Pancreas (tissue), 10 donors: ENCODE data around the gene BRINP2. TPM values are rescaled to one million over a fixed set of nuclear protein-coding genes. Genes with fewer than 3 reads are reported as not detected.

Experiments used
- ATAC-seq, 4 donors: fragments of 200-7000 bp; cut with Tn5 transposase; one replicate each; pipeline versions ENCODE4 v1.8.0 to v1.9.1; 2020; ENCODE audit warnings: mild to moderate bottlenecking in 4 of 4, moderate library complexity in 4 of 4
- DNase-seq, 6 donors: peaks; one replicate each; pipeline ENCODE4 v3.0.0-alpha.2; 2020
- FAIRE-seq: peaks from 2 replicates; lab custom pipeline; 2012; peaks lifted over from hg19 to GRCh38; lab: Jason Lieb, UNC
- H3K27ac ChIP-seq, 4 donors: fragments of 200-600 bp; sonication (generic); 1 replicate in 3 of 4; 2 replicates in 1 of 4; pipeline versions ENCODE4 v1.5.0 to v1.8.0; 2020
- H3K27me3 ChIP-seq, 4 donors: fragments of 200-600 bp; one replicate each; pipeline ENCODE4 v1.8.0; 2021
- H3K36me3 ChIP-seq, 3 donors: fragments of 200-600 bp; sonication (generic) in 1 of 3; one replicate each; pipeline versions ENCODE4 v1.5.0 to v1.8.0; 2020 to 2021
- H3K4me1 ChIP-seq, 3 donors: fragments of 200-600 bp; one replicate each; pipeline ENCODE4 v1.8.0; 2021
- H3K4me3 ChIP-seq, 4 donors: fragments of 200-600 bp; sonication (generic) in 2 of 4; one replicate each; pipeline versions ENCODE4 v1.5.0 to v1.8.0; 2020 to 2021
- H3K9me3 ChIP-seq, 4 donors: fragments of 200-600 bp; one replicate each; pipeline ENCODE4 v1.8.0; 2021
- CTCF ChIP-seq, 4 donors: fragments of 200-600 bp; sonication (generic) in 3 of 4; IDR thresholded peaks; one replicate each; pipeline versions ENCODE4 v1.5.0 to v1.8.0; 2021; ENCODE audit warnings: antibody characterized with exemption in 4 of 4
- WGBS, 2 donors: extraction: QIAGEN DNeasy Blood & Tissue Kit; methylation state at CpG; one replicate each; pipeline ENCODE4 v1.1.7; 2013; 5-methylcytosine and 5-hydroxymethylcytosine counted together
- intact Hi-C, 3 donors: fragments of 100-400 bp; cut with DNase I; formaldehyde crosslinking; loops; one replicate each; pipeline versions ENCODE4 v1.11.1 to v1.14.2; 2022
- polyA plus RNA-seq, 2 donors: library from polyadenylated mRNA; stranded (reverse); fragments of 200-250 nt; gene quantifications; one replicate each; pipeline ENCODE4 v1.2.3, GENCODE V29; 2013
- total RNA-seq, 6 donors: library from RNA; stranded (reverse); fragmentation: NEBNext Ultra II Directional in 4 of 6; extraction: Animal tissue kit (Norgen Biotek cat#: 25700) in 4 of 6; gene quantifications; one replicate each; pipeline versions ENCODE4 v1.2.1 to v1.2.4, GENCODE V29; 2021 to 2023
- donor health status: healthy with polysubstance abuse.
- donor health status: DM: no; HTN: no; CAD: no; lungs with moderate emphysema.
- donor health status: DM: no; HTN: no; CAD: no.
- donor health status: control.
- donor health status: control.
- donor health status: Bipolar disorder and iron deficiency.
- donor health status: DM: yes; HTN: yes; CAD: no.
- donor health status: DM: no; HTN: no; CAD: no.
- donor health status: DM: no; HTN: no; CAD: no.
- donor health status: DM: yes; HTN: yes; CAD: no.

BRINP2 gene
- total and polyA plus RNA-seq, 8 donors: 0.04 to 0.23 (median 0.19) TPM; not detected in 5

- H3K4me1 ChIP-seq: no peaks in the 10 kb centered on the region
- H3K36me3 ChIP-seq: no peaks in the 10 kb centered on the region
- H3K9me3 ChIP-seq: no peaks in the 10 kb centered on the region
- FAIRE-seq: no peak
- intact Hi-C loops: no loop called here
- 59 to 69% methylated on average over 3 of the region's 3 CpGs for WGBS, 2 donors
- no peak for TF ChIP-seq CTCF (IDR thresholded peaks at IDR 0.05)
- no peaks in the 10 kb centered on the region for H3K27me3 ChIP-seq
- peak; percentile 28 to 86 (median 72) for ATAC-seq
- H3K27ac ChIP-seq: no peak overlapping the region
- H3K4me3 ChIP-seq: no peak overlapping the region
- peak in 3 of 6 donors; percentile 15 to 44 (median 38) for DNase-seq
These were observed 38.6 kb downstream of the BRINP2 start for GRCh38 chr1:177209357-177209756.

- intact Hi-C loops: no loop called here
- Histone ChIP-seq H3K36me3 (no peaks in the 10 kb centered on the region), H3K27me3 (no peaks in the 10 kb centered on the region), H3K4me1 (no peaks in the 10 kb centered on the region), H3K4me3 (no peak overlapping the region), H3K9me3 (no peaks in the 10 kb centered on the region), H3K27ac (no peak overlapping the region)
- TF ChIP-seq CTCF (IDR thresholded peaks at IDR 0.05): no peak
- DNase-seq (no peak), ATAC-seq (no peak), FAIRE-seq (no peak)
These were observed 39.3 kb downstream of the BRINP2 start for GRCh38 chr1:177210071-177210470.

GRCh38 chr1:177211231-177211630 is 40.5 kb downstream of the BRINP2 start:
- 45 to 56% methylated on average over 4 of the region's 4 CpGs for WGBS, 2 donors
- H3K9me3 ChIP-seq: no peaks in the 10 kb centered on the region
- H3K36me3 ChIP-seq: no peaks in the 10 kb centered on the region
- DNase-seq: no peak
- FAIRE-seq: no peak
- no peaks in the 10 kb centered on the region for H3K4me1 ChIP-seq
- intact Hi-C loops: no loop called here
- no peaks in the 10 kb centered on the region for H3K27me3 ChIP-seq
- no peak overlapping the region for H3K27ac ChIP-seq
- no peak for ATAC-seq
- TF ChIP-seq CTCF (IDR thresholded peaks at IDR 0.05): no peak
- H3K4me3 ChIP-seq: no peak overlapping the region

GRCh38 chr1:177216587-177217202 is 45.9 kb downstream of the BRINP2 start:
- DNase-seq (no peak), FAIRE-seq (no peak), ATAC-seq (no peak)
- WGBS, 2 donors: 59 to 87% methylated on average over 3 of the region's 3 CpGs
- no peaks in the 10 kb centered on the region for H3K27me3 ChIP-seq
- no peaks in the 10 kb centered on the region for H3K9me3 ChIP-seq
- no peaks in the 10 kb centered on the region for H3K36me3 ChIP-seq
- no peak for TF ChIP-seq CTCF (IDR thresholded peaks at IDR 0.05)
- no peak overlapping the region for H3K27ac ChIP-seq
- no peak overlapping the region for H3K4me3 ChIP-seq
- intact Hi-C loops: no loop called here
- no peaks in the 10 kb centered on the region for H3K4me1 ChIP-seq
